Astrocyte (in vitro differentiated cells and primary cell): Measurements from ENCODE around the gene NUTF2. TPM values are rescaled to one million over a fixed set of nuclear protein-coding genes. Genes with fewer than 3 reads are reported as not detected.

ENCODE experiments used
- DNase-seq: peaks from one replicate; pipeline ENCODE4 v3.0.0-alpha.2; 2010; ENCODE audit warnings: low read depth
- FAIRE-seq: peaks from 2 replicates; lab custom pipeline; 2011; peaks lifted over from hg19 to GRCh38; lab: Jason Lieb, UNC
- H2AFZ ChIP-seq: 2 replicates; pipeline ENCODE4 v1.6.0; 2012; ENCODE audit warnings: low read depth, low read length, inconsistent platforms
- H3K27ac ChIP-seq: 2 replicates; pipeline ENCODE4 v1.5.1; 2011; ENCODE audit warnings: low read depth, low read length, inconsistent platforms
- H3K27me3 ChIP-seq: 2 replicates; pipeline ENCODE4 v1.6.0; 2011; ENCODE audit warnings: low read length, inconsistent platforms; ENCODE audit not compliant: insufficient read depth
- H3K36me3 ChIP-seq: 2 replicates; pipeline ENCODE4 v1.5.1; 2011; ENCODE audit warnings: low read length, inconsistent platforms; ENCODE audit not compliant: insufficient read depth
- H3K4me1 ChIP-seq: 2 replicates; pipeline ENCODE4 v1.5.1; 2011; ENCODE audit warnings: low read length, inconsistent platforms; ENCODE audit not compliant: insufficient read depth
- H3K4me2 ChIP-seq: 2 replicates; pipeline ENCODE4 v1.6.0; 2012; ENCODE audit warnings: low read length, inconsistent platforms
- H3K4me3 ChIP-seq: 2 replicates; pipeline ENCODE4 v1.5.1; 2011; ENCODE audit warnings: low read depth, mild to moderate bottlenecking, low read length, inconsistent platforms; ENCODE audit not compliant: insufficient read depth
- H3K79me2 ChIP-seq: 2 replicates; pipeline ENCODE4 v1.6.0; 2012; ENCODE audit warnings: mild to moderate bottlenecking, low read length, inconsistent platforms; ENCODE audit not compliant: insufficient read depth
- H3K9ac ChIP-seq: 2 replicates; pipeline ENCODE4 v1.6.0; 2012; ENCODE audit warnings: mild to moderate bottlenecking, low read length, inconsistent platforms
- H3K9me3 ChIP-seq: 2 replicates; pipeline ENCODE4 v1.5.1; 2012; ENCODE audit warnings: low read depth, mild to moderate bottlenecking, low read length, inconsistent platforms; ENCODE audit not compliant: insufficient read depth
- H4K20me1 ChIP-seq: 2 replicates; pipeline ENCODE4 v1.6.0; 2012; ENCODE audit warnings: low read length, inconsistent platforms; ENCODE audit not compliant: insufficient read depth
- H3K27ac Mint-ChIP-seq: one replicate; pipeline ENCODE4 v1.8.0; 2021; ENCODE audit warnings: mild to moderate bottlenecking, mixed read lengths; ENCODE audit not compliant: unreplicated experiment
- H3K27me3 Mint-ChIP-seq: one replicate; pipeline ENCODE4 v1.8.0; 2021; ENCODE audit warnings: low read depth, mixed read lengths; ENCODE audit not compliant: unreplicated experiment
- H3K36me3 Mint-ChIP-seq: one replicate; pipeline ENCODE4 v1.8.0; 2021; ENCODE audit warnings: low read depth, mixed read lengths; ENCODE audit not compliant: unreplicated experiment
- H3K4me1 Mint-ChIP-seq: one replicate; pipeline ENCODE4 v1.8.0; 2021; ENCODE audit warnings: low read depth, mixed read lengths; ENCODE audit not compliant: unreplicated experiment
- H3K4me3 Mint-ChIP-seq: one replicate; pipeline ENCODE4 v1.8.0; 2021; ENCODE audit warnings: mild to moderate bottlenecking, moderate library complexity, mixed read lengths; ENCODE audit not compliant: unreplicated experiment
- H3K9me3 Mint-ChIP-seq: one replicate; pipeline ENCODE4 v1.8.0; 2021; ENCODE audit warnings: mild to moderate bottlenecking, mixed read lengths; ENCODE audit not compliant: unreplicated experiment
- EZH2 ChIP-seq: IDR thresholded peaks from 2 replicates; pipeline ENCODE4 v1.6.1; 2012; ENCODE audit warnings: mild to moderate bottlenecking, low read length, inconsistent platforms; ENCODE audit not compliant: insufficient read depth
- total RNA-seq: library from RNA; stranded (reverse); gene quantifications from 2 replicates; pipeline ENCODE4 v1.2.1, GENCODE V29; 2021
- TF ChIP-seq, protein P1 (sequence below): IDR thresholded peaks from 2 replicates; pipeline ENCODE4 v1.5.1; 2011; ENCODE audit warnings: low read depth, mild to moderate bottlenecking, inconsistent platforms, low read length, moderate library complexity; ENCODE audit not compliant: insufficient read depth

Gene NUTF2
- total RNA-seq, 1 donor from 2014 or later: 224 TPM

DNA sequence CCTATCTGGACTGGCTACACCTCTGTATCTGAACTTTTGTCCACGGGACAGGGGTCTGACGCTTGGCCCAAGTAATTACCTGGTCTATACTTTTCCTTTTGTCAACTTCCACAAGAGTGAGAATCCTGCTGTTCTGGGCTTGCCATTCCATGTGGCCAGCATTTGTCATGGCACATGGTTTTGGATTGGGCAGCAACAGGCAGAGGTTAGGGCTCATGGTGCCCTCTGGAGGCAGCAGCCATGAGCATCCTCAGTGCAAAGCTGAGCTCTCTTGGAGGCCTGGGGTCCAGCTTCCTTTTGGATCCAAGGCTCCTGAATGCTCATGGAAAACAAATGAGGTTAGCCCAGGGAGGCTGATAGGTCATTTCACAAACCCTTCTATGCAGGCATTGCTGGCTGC is 18.6 kb downstream of the NUTF2 start:
- Histone ChIP-seq H3K4me3 (no peak overlapping the region), H3K36me3 (peaks cover 28% of the 10 kb centered on the region), H3K27me3 (no peaks in the 10 kb centered on the region), H3K4me1 (peaks cover 38% of the 10 kb centered on the region), H4K20me1 (peaks cover 90% of the 10 kb centered on the region), H3K27ac (no peak overlapping the region), H3K9ac (no peak overlapping the region), H3K4me2 (no peak overlapping the region), H3K79me2 (peaks cover 76% of the 10 kb centered on the region), H3K9me3 (no peaks in the 10 kb centered on the region), H2AFZ (no peak overlapping the region)
- FAIRE-seq (no peak), DNase-seq (no peak)
- Mint-ChIP-seq H3K27ac (no peak overlapping the region), H3K36me3 (peaks cover 19% of the 10 kb centered on the region), H3K4me3 (no peak overlapping the region), H3K9me3 (no peaks in the 10 kb centered on the region), H3K4me1 (peaks cover 37% of the 10 kb centered on the region), H3K27me3 (no peaks in the 10 kb centered on the region)
- no peak for TF ChIP-seq EZH2
- TF ChIP-seq, protein P1, sequence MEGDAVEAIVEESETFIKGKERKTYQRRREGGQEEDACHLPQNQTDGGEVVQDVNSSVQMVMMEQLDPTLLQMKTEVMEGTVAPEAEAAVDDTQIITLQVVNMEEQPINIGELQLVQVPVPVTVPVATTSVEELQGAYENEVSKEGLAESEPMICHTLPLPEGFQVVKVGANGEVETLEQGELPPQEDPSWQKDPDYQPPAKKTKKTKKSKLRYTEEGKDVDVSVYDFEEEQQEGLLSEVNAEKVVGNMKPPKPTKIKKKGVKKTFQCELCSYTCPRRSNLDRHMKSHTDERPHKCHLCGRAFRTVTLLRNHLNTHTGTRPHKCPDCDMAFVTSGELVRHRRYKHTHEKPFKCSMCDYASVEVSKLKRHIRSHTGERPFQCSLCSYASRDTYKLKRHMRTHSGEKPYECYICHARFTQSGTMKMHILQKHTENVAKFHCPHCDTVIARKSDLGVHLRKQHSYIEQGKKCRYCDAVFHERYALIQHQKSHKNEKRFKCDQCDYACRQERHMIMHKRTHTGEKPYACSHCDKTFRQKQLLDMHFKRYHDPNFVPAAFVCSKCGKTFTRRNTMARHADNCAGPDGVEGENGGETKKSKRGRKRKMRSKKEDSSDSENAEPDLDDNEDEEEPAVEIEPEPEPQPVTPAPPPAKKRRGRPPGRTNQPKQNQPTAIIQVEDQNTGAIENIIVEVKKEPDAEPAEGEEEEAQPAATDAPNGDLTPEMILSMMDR: peak; percentile 27

DNA sequence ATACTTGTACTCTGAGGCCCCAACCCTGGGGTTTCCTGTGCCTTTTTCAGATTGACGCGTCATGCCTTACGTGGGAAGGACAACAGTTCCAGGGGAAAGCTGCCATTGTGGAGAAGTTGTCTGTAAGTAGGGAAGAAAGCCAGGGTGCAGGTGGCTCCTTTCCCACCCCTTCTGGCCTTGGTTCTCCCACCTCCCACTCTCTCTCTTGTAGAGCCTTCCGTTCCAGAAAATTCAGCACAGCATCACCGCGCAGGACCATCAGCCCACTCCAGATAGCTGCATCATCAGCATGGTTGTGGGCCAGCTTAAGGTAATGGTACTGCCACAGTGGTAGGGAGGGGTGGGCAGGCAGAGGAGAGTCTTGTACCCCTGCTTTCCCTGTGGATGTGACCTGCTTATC is 21.6 kb downstream of the NUTF2 start:
- TF ChIP-seq, protein P1: no peak
- no peak for TF ChIP-seq EZH2
- no peaks in the 10 kb centered on the region for H3K9me3 Mint-ChIP-seq
- Histone ChIP-seq H3K4me2 (no peak overlapping the region), H3K4me1 (peaks cover 11% of the 10 kb centered on the region), H3K27me3 (no peaks in the 10 kb centered on the region), H3K79me2 (peaks cover 51% of the 10 kb centered on the region), H2AFZ (no peak overlapping the region), H3K9ac (no peak overlapping the region), H4K20me1 (peaks cover 69% of the 10 kb centered on the region), H3K4me3 (no peak overlapping the region), H3K9me3 (no peaks in the 10 kb centered on the region), H3K27ac (no peak overlapping the region), H3K36me3 (peaks cover 36% of the 10 kb centered on the region)
- no peak for FAIRE-seq
- H3K4me1 Mint-ChIP-seq: peaks cover 12% of the 10 kb centered on the region
- H3K27ac Mint-ChIP-seq: no peak overlapping the region
- DNase-seq: no peak
- no peaks in the 10 kb centered on the region for H3K27me3 Mint-ChIP-seq
- H3K4me3 Mint-ChIP-seq: no peak overlapping the region
- peaks cover 9% of the 10 kb centered on the region for H3K36me3 Mint-ChIP-seq

DNA sequence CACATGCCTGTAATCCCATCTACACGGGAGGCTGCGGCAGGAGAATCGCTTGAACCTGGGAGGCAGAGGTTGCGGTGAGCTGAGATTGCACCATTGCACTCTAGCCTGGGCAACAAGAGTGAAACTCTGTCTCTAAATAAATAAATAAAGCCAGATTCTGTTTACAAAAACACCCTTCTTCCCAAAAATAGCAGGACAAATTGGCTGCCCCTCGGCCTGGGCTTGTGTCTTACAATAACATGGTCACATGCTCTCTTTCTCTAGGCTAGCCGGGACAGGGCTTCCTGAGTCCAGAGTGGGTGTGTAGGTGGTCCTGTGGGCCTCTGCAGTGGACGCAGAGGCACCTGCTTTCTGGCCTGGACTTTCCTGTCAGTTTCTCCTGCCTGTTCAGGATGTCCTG is 22.9 kb downstream of the NUTF2 start:
- H3K27ac ChIP-seq: no peak overlapping the region
- no peak overlapping the region for H3K4me3 Mint-ChIP-seq
- peaks cover 7% of the 10 kb centered on the region for H3K36me3 Mint-ChIP-seq
- H3K4me3 ChIP-seq: no peak overlapping the region
- H3K27me3 ChIP-seq: no peaks in the 10 kb centered on the region
- no peak overlapping the region for H3K4me2 ChIP-seq
- TF ChIP-seq EZH2: no peak
- TF ChIP-seq, protein P1: no peak
- no peaks in the 10 kb centered on the region for H3K27me3 Mint-ChIP-seq
- no peak for FAIRE-seq
- H3K9ac ChIP-seq: no peak overlapping the region
- peak overlapping the region; percentile 58 for H3K27ac Mint-ChIP-seq
- H3K4me1 ChIP-seq: peaks cover 13% of the 10 kb centered on the region
- H3K79me2 ChIP-seq: peaks cover 51% of the 10 kb centered on the region
- H3K36me3 ChIP-seq: peaks cover 36% of the 10 kb centered on the region
- no peaks in the 10 kb centered on the region for H3K9me3 ChIP-seq
- H2AFZ ChIP-seq: no peak overlapping the region
- H3K4me1 Mint-ChIP-seq: peaks cover 15% of the 10 kb centered on the region
- no peak for DNase-seq
- peaks cover 68% of the 10 kb centered on the region for H4K20me1 ChIP-seq
- no peaks in the 10 kb centered on the region for H3K9me3 Mint-ChIP-seq
